Fibroblast of lung (primary cell): ENCODE measurements around the gene TANGO2. TPM values are rescaled to one million over a fixed set of nuclear protein-coding genes. Genes with fewer than 3 reads are reported as not detected.

Experiments
- DNase-seq, 2 donors: peaks; one replicate each; pipeline versions ENCODE4 v3.0.0 to v3.0.0-alpha.2; 2010; ENCODE audit warnings: low read depth in 2 of 2
- H2AFZ ChIP-seq: 2 replicates; pipeline ENCODE4 v1.5.1; 2012; ENCODE audit warnings: low read length, control low read depth, inconsistent platforms
- H3K27ac ChIP-seq: 2 replicates; pipeline ENCODE4 v1.5.1; 2011; ENCODE audit warnings: low read length, control low read depth; ENCODE audit not compliant: insufficient read depth
- H3K27me3 ChIP-seq: 2 replicates; pipeline ENCODE4 v1.5.1; 2011; ENCODE audit warnings: mild to moderate bottlenecking, low read length; ENCODE audit not compliant: control insufficient read depth, insufficient read depth
- H3K36me3 ChIP-seq: 2 replicates; pipeline ENCODE4 v1.5.1; 2011; ENCODE audit warnings: low read length; ENCODE audit not compliant: control insufficient read depth, insufficient read depth
- H3K4me1 ChIP-seq: 2 replicates; pipeline ENCODE4 v1.5.1; 2011; ENCODE audit warnings: low read length; ENCODE audit not compliant: control insufficient read depth, insufficient read depth; ENCODE audit errors: extremely low read depth
- H3K4me2 ChIP-seq: 2 replicates; pipeline ENCODE4 v1.5.1; 2011; ENCODE audit warnings: low read length, control low read depth; ENCODE audit not compliant: insufficient read depth; ENCODE audit errors: extremely low read depth
- H3K4me3 ChIP-seq, 4 experiments: fragments of 200-600 bp in 1 of 4; sonication (generic) in 1 of 4; replicated peaks in 1 of 4; 2 replicates each; pipeline ENCODE4 v1.5.1; 2011 to 2016; ENCODE audit warnings: low read length in 4 of 4, low read depth in 3 of 4, mild to moderate bottlenecking in 3 of 4, control low read depth in 2 of 4, inconsistent platforms in 1 of 4, mixed read lengths in 1 of 4; ENCODE audit not compliant: insufficient read depth in 1 of 4; ENCODE audit errors: control extremely low read depth in 1 of 4
- H3K79me2 ChIP-seq: 2 replicates; pipeline ENCODE4 v1.5.1; 2012; ENCODE audit warnings: mild to moderate bottlenecking, low read length, inconsistent platforms; ENCODE audit not compliant: control insufficient read depth, insufficient read depth
- H3K9ac ChIP-seq: 2 replicates; pipeline ENCODE4 v1.5.1; 2011; ENCODE audit warnings: mild to moderate bottlenecking, low read length, control low read depth; ENCODE audit not compliant: insufficient read depth
- H3K9me3 ChIP-seq: 2 replicates; pipeline ENCODE4 v1.5.1; 2012; ENCODE audit warnings: low read depth, low read length; ENCODE audit not compliant: control insufficient read depth, insufficient read depth
- H4K20me1 ChIP-seq: 2 replicates; pipeline ENCODE4 v1.5.1; 2011; ENCODE audit warnings: low read length; ENCODE audit not compliant: control insufficient read depth, insufficient read depth; ENCODE audit errors: extremely low read depth
- EZH2 ChIP-seq: IDR thresholded peaks from 2 replicates; pipeline ENCODE4 v1.5.1; 2012; ENCODE audit warnings: low read length, control low read depth, mild to moderate bottlenecking; ENCODE audit errors: missing control alignments
- polyA plus RNA-seq, 2 donors: library from polyadenylated mRNA; depleted of rRNA in 1 of 2; stranded (reverse) in 1 of 2; unstranded in 1 of 2; fragments of >200 nt; gene quantifications; 2 replicates each; pipeline ENCODE4 v1.2.1, GENCODE V29; 2011 to 2012; ENCODE audit warnings: missing spikeins in 1 of 2
- total RNA-seq: library from RNA; depleted of rRNA; stranded (reverse); fragments of >200 nt; gene quantifications from 2 replicates; pipeline ENCODE4 v1.2.1, GENCODE V29; 2014
- TF ChIP-seq, protein P1 (sequence below), 2 donors: IDR thresholded peaks in 1 of 2; conservative IDR thresholded peaks in 1 of 2; 1 replicate in 1 of 2; 2 replicates in 1 of 2; pipeline ENCODE4 v1.5.1; 2011 to 2012; ENCODE audit warnings: low read length in 2 of 2, control low read depth in 1 of 2, inconsistent platforms in 1 of 2, low read depth in 1 of 2, mild to moderate bottlenecking in 1 of 2

TANGO2 gene
- total and polyA plus RNA-seq, 2 donors (not counting 1 experiment from before 2014, with no cell fraction given), result 28.3 to 52.8 TPM

DNA sequence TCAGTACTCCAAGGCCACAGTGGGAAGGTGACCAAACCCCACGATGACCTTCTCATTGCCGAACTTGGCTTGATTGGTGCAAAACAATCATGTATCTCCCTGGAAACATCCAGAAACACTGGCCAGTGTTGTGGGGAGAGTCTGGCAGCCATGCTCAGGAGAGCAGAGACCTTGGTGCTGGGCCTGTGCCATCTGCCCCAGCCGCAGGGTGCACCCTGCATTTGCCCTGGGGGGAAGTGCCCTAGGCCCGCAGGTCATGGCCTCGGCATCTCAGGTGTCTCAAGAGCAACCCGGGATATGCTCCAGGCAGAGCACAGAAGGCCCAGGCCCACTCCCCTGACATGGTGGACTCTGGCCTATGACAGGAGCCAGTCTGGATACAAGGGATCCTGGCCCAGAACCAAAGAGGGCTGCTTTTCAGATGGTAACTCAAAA is 28.0 kb upstream of the TANGO2 start:
- H2AFZ ChIP-seq, result no peak overlapping the region
- peaks cover 11% of the 10 kb centered on the region for H3K4me1 ChIP-seq
- no peak for TF ChIP-seq EZH2
- no peaks in the 10 kb centered on the region for H3K36me3 ChIP-seq
- no peak overlapping the region for H3K27ac ChIP-seq
- H3K79me2 ChIP-seq, result no peaks in the 10 kb centered on the region
- no peak overlapping the region for H3K4me3 ChIP-seq
- H3K9me3 ChIP-seq, result no peaks in the 10 kb centered on the region
- H4K20me1 ChIP-seq, result no peaks in the 10 kb centered on the region
- H3K4me2 ChIP-seq, result no peak overlapping the region
- peaks cover 2% of the 10 kb centered on the region for H3K27me3 ChIP-seq
- no peak for DNase-seq
- H3K9ac ChIP-seq, result no peak overlapping the region

DNA sequence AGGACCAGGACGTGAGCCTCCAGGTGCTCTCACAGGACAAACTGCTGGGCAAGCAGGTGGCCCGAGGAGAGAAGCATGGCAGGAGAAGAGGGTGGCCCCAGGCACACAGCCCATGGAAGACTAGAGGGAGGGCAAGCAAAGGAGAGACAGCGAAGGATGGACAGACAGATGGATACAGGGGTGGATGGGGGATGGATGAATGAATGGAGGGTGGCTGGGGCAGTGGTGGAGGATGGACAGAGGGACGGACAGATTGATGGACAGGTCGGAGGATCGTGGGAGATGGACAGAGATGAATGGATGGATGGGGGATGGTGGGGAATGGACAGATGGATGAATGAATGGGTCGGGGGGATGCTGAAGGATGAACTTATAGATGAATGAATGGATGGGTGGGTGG is 27.0 kb upstream of the TANGO2 start:
- Histone ChIP-seq H2AFZ (no peak overlapping the region), H4K20me1 (no peaks in the 10 kb centered on the region), H3K9ac (no peak overlapping the region), H3K79me2 (no peaks in the 10 kb centered on the region), H3K27me3 (peaks cover 3% of the 10 kb centered on the region), H3K36me3 (no peaks in the 10 kb centered on the region), H3K27ac (no peak overlapping the region), H3K4me2 (no peak overlapping the region), H3K9me3 (no peaks in the 10 kb centered on the region), H3K4me1 (peaks cover 11% of the 10 kb centered on the region), H3K4me3 (no peak overlapping the region)
- DNase-seq, result no peak
- TF ChIP-seq, protein P1, sequence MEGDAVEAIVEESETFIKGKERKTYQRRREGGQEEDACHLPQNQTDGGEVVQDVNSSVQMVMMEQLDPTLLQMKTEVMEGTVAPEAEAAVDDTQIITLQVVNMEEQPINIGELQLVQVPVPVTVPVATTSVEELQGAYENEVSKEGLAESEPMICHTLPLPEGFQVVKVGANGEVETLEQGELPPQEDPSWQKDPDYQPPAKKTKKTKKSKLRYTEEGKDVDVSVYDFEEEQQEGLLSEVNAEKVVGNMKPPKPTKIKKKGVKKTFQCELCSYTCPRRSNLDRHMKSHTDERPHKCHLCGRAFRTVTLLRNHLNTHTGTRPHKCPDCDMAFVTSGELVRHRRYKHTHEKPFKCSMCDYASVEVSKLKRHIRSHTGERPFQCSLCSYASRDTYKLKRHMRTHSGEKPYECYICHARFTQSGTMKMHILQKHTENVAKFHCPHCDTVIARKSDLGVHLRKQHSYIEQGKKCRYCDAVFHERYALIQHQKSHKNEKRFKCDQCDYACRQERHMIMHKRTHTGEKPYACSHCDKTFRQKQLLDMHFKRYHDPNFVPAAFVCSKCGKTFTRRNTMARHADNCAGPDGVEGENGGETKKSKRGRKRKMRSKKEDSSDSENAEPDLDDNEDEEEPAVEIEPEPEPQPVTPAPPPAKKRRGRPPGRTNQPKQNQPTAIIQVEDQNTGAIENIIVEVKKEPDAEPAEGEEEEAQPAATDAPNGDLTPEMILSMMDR (conservative IDR thresholded peaks at IDR 0.05 in 1 of 2, IDR thresholded peaks at IDR 0.05 in 1 of 2; ENCODE audit: low read depth in 1 of 2, low read length in 2 of 2), result no peak
- TF ChIP-seq EZH2, result no peak

DNA sequence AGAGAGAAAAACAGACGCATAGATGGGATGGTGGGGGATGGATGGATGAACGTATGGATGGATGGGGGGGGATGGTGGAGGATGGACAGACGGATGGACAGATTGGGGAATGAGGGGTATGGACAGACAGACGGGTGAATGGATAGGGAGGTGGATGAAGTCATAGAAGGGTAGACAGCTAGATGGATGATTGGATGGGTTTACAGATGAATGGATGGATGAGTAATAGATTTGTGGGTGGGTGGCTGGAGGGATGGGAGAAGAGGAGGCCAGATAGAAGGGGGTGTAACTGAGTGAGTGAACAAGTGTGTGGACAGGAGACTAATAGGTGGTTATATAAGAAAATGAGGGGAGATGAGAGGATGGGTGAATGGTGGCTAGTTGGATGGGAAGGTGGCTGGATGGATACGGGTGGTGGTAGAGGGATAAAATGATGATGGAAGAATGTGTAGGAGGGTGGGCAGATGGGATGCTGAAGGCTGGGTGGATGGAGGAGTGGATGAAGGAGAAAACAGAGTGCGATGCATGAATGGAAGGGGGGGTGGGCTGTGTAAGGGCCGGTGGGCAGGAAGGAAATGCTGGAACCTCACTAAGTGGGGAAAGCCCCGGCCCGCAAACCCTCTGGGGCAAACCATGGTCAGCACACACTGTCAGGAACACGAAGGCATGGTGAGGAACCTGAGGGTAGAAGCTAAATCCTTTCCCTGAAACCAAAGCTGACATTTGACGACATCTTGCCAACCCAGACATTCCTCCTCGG is 25.9 kb upstream of the TANGO2 start:
- Histone ChIP-seq H3K27me3 (peaks cover 4% of the 10 kb centered on the region), H3K27ac (no peak overlapping the region), H3K36me3 (no peaks in the 10 kb centered on the region), H2AFZ (peak overlapping the region; percentile 12), H3K9ac (no peak overlapping the region), H3K4me1 (peaks cover 11% of the 10 kb centered on the region), H3K79me2 (no peaks in the 10 kb centered on the region), H3K9me3 (no peaks in the 10 kb centered on the region), H4K20me1 (no peaks in the 10 kb centered on the region), H3K4me3 (no peak overlapping the region), H3K4me2 (peak overlapping the region; percentile 7)
- TF ChIP-seq EZH2, result no peak
- TF ChIP-seq, protein P1 (conservative IDR thresholded peaks at IDR 0.05 in 1 of 2, IDR thresholded peaks at IDR 0.05 in 1 of 2; ENCODE audit: low read depth in 1 of 2, low read length in 2 of 2), result no peak
- DNase-seq, result peak in 1 of 2 donors; percentile 78
